ENCODE data around the gene ZSWIM2. TPM values are rescaled to one million over a fixed set of nuclear protein-coding genes. Genes with fewer than 3 reads are reported as not detected.
A peak's percentile ranks its signal among the peaks of the same experiment; 100 is the strongest.
"Not testable (repeated sequence)": the region's sequence is repeated elsewhere in the genome, so short reads cannot be mapped to it uniquely, and the experiment has no call there.

ZSWIM2 gene
- total RNA-seq, 1 experiment from 2014 or later: not detected

- H3K27me3 ChIP-seq (replicated peaks): no peaks in the 10 kb centered on the region
- no peaks in the 10 kb centered on the region for H3K9me3 ChIP-seq (replicated peaks)
- no peak overlapping the region for H3K27ac ChIP-seq
- 0 out of 2 replicates have a peak overlapping the region, but pooled peaks have one; percentile 2 for H3K4me3 ChIP-seq
- H3K4me1 ChIP-seq (replicated peaks): no peaks in the 10 kb centered on the region
- no peaks in the 10 kb centered on the region for H3K36me3 ChIP-seq
- DNase-seq (ENCODE audit: low read depth in 1 of 2, low spot score in 2 of 2): no peak
These were observed 28.7 kb downstream of the ZSWIM2 start for GRCh38 chr2:186820303-186820702.

GRCh38 chr2:186811760-186812159 is 37.2 kb downstream of the ZSWIM2 start:
- not testable (repeated sequence) for H3K27ac ChIP-seq; H3K4me3 ChIP-seq; H3K4me1 ChIP-seq (replicated peaks); H3K27me3 ChIP-seq (replicated peaks); DNase-seq (ENCODE audit: low read depth in 1 of 2, low spot score in 2 of 2); H3K9me3 ChIP-seq (replicated peaks); H3K36me3 ChIP-seq

- no peaks in the 10 kb centered on the region for H3K9me3 ChIP-seq (replicated peaks)
These were observed 42.4 kb downstream of the ZSWIM2 start for GRCh38 chr2:186806591-186806990.

GRCh38 chr2:186798604-186799003 is 50.4 kb downstream of the ZSWIM2 start:
- H3K27ac ChIP-seq; H3K4me1 ChIP-seq (replicated peaks): not testable (repeated sequence)

More at GRCh38 chr2:186806591-186806990, 42.4 kb downstream of the ZSWIM2 start:
- no peak for DNase-seq (ENCODE audit: low read depth in 1 of 2, low spot score in 2 of 2)
- Histone ChIP-seq H3K4me3 (no peak overlapping the region), H3K36me3 (no peaks in the 10 kb centered on the region), H3K27me3 (replicated peaks) (no peaks in the 10 kb centered on the region), H3K27ac (no peak overlapping the region), H3K4me1 (replicated peaks) (no peaks in the 10 kb centered on the region)

GRCh38 chr2:186784930-186785329 is 64.0 kb downstream of the ZSWIM2 start:
- Histone ChIP-seq H3K9me3 (replicated peaks) (no peaks in the 10 kb centered on the region), H3K36me3 (no peaks in the 10 kb centered on the region), H3K27me3 (replicated peaks) (no peaks in the 10 kb centered on the region), H3K4me1 (replicated peaks) (no peaks in the 10 kb centered on the region), H3K27ac (no peak overlapping the region), H3K4me3 (no peak overlapping the region)
- no peak for DNase-seq (ENCODE audit: low read depth in 1 of 2, low spot score in 2 of 2)

More at GRCh38 chr2:186798604-186799003, 50.4 kb downstream of the ZSWIM2 start:
- not testable (repeated sequence) for H3K36me3 ChIP-seq; DNase-seq (ENCODE audit: low read depth in 1 of 2, low spot score in 2 of 2); H3K9me3 ChIP-seq (replicated peaks); H3K27me3 ChIP-seq (replicated peaks); H3K4me3 ChIP-seq

GRCh38 chr2:186783254-186783653 is 65.7 kb downstream of the ZSWIM2 start:
- no peak for DNase-seq (ENCODE audit: low read depth in 1 of 2, low spot score in 2 of 2)
- Histone ChIP-seq H3K9me3 (replicated peaks) (no peaks in the 10 kb centered on the region), H3K27ac (no peak overlapping the region), H3K36me3 (no peaks in the 10 kb centered on the region), H3K4me3 (no peak overlapping the region), H3K27me3 (replicated peaks) (no peaks in the 10 kb centered on the region), H3K4me1 (replicated peaks) (no peaks in the 10 kb centered on the region)

GRCh38 chr2:186780701-186781316 is 68.2 kb downstream of the ZSWIM2 start:
- Histone ChIP-seq H3K9me3 (replicated peaks) (no peaks in the 10 kb centered on the region), H3K4me1 (replicated peaks) (no peaks in the 10 kb centered on the region), H3K27me3 (replicated peaks) (no peaks in the 10 kb centered on the region), H3K27ac (no peak overlapping the region), H3K4me3 (no peak overlapping the region), H3K36me3 (no peaks in the 10 kb centered on the region)
- DNase-seq (ENCODE audit: low read depth in 1 of 2, low spot score in 2 of 2): no peak

Other genes starting within 250 kb of the ZSWIM2 start
- gene FAM171B, start 155.1 kb downstream of the ZSWIM2 start, total RNA-seq (2014; rRNA removed; shearing (Covaris generic)): 3.1 and 4.0 TPM in 2 replicates